ENCODE data around the gene NT5C1B. TPM values are rescaled to one million over a fixed set of nuclear protein-coding genes. Genes with fewer than 3 reads are reported as not detected.

Gene NT5C1B
- total RNA-seq, 1 experiment from 2014 or later: not detected

DNA sequence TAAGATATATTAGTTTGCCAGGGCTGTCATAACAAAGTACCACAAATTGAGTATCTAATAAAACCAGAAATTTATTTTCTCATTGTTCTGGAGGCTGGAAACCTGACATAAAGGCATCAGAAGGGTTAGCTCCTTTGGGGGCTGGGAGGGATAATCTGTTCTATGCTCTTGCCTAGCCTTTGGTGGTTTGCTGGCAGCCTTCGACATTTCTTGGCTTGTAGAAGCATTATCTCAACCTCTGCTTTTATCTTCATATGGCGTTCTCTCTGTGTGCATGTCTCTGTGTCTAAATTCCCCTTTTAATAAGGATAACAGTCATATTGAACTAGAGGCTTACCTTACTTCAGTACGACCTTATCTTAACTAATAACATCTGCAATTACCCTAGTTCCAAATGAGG lies 22.8 kb upstream of the NT5C1B start:
- Histone ChIP-seq H3K9me3 (ENCODE audit: insufficient read depth, low read depth) (no peaks in the 10 kb centered on the region), H3K79me2 (ENCODE audit: low read depth) (no peaks in the 10 kb centered on the region), H3K4me1 (replicated peaks; ENCODE audit: insufficient read depth) (peaks cover 11% of the 10 kb centered on the region; the same call in 1 of the 2 replicates), H3F3A (ENCODE audit: insufficient read depth, low read depth) (peaks cover 7% of the 10 kb centered on the region; the same call in 1 of the 2 replicates), H3K4me2 (no peak overlapping the region), H3K27ac (no peak overlapping the region), H4K20me1 (ENCODE audit: insufficient read depth) (no peaks in the 10 kb centered on the region), H3K9me2 (ENCODE audit: insufficient read depth) (no peaks in the 10 kb centered on the region), H3K36me3 (ENCODE audit: low read depth) (no peaks in the 10 kb centered on the region), H3K4me3 (no peak overlapping the region), H3K27me3 (ENCODE audit: insufficient read depth, low read depth) (no peaks in the 10 kb centered on the region), H2AFZ (no peak overlapping the region)
- intact Hi-C loops (cut with micrococcal nuclease; ENCODE audit: unreplicated experiment): no loop called here
- no peak for DNase-seq
- ChIA-PET POLR2A (ENCODE audit: unreplicated experiment) (no interaction called here), CTCF (no interaction called here)
- TF ChIP-seq, protein P1, sequence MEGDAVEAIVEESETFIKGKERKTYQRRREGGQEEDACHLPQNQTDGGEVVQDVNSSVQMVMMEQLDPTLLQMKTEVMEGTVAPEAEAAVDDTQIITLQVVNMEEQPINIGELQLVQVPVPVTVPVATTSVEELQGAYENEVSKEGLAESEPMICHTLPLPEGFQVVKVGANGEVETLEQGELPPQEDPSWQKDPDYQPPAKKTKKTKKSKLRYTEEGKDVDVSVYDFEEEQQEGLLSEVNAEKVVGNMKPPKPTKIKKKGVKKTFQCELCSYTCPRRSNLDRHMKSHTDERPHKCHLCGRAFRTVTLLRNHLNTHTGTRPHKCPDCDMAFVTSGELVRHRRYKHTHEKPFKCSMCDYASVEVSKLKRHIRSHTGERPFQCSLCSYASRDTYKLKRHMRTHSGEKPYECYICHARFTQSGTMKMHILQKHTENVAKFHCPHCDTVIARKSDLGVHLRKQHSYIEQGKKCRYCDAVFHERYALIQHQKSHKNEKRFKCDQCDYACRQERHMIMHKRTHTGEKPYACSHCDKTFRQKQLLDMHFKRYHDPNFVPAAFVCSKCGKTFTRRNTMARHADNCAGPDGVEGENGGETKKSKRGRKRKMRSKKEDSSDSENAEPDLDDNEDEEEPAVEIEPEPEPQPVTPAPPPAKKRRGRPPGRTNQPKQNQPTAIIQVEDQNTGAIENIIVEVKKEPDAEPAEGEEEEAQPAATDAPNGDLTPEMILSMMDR (conservative IDR thresholded peaks at IDR 0.05): no peak
- TF ChIP-seq EZH2 (IDR thresholded peaks at IDR 0.05; ENCODE audit: low read depth): no peak
- BruUV-seq (replicated peaks): no TSS peak

DNA sequence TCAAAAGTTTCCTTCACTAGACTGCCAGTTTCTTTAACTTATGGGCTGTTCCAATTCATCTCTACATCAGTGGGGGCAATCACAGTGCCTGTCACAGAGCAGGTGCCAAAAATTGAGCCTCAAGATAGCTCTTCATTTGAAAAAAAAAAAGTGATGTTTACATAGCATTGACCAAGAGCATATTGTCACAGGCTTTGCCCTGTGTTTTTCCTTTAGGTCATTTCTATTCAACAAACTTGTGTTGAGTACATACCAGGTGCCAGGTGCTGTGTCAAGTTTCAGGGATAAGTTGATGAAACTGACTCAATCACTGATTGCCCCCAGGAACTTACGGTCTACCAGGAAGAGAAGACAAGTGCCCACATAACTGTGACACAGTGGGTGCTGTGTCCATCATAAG lies 22.2 kb upstream of the NT5C1B start:
- no TSS peak for BruUV-seq (replicated peaks)
- CTCF ChIA-PET: no interaction called here

DNA sequence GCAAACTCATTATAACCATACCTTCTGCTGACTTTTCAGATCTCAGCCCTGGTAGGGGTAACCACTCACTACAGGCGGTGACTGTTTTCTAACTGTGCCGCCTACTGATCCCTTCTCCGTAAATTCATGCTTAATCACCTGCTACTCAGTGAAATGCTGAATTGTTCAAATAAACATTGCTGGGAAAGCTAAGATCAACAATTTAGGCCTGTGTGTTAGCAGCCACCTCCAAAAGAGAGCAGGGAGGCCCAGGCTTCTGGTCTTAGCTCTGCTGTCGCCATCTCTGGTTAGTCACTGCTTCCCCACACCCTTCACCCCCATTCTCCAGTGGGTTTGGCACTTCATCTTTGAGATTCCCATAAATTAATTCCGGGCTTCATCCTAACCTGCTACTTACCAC lies 21.8 kb upstream of the NT5C1B start:
- TF ChIP-seq EZH2 (IDR thresholded peaks at IDR 0.05; ENCODE audit: low read depth): no peak
- DNase-seq: no peak
- Histone ChIP-seq H3K4me2 (no peak overlapping the region), H3K9me2 (ENCODE audit: insufficient read depth) (no peaks in the 10 kb centered on the region), H3K27me3 (ENCODE audit: insufficient read depth, low read depth) (no peaks in the 10 kb centered on the region), H3K27ac (no peak overlapping the region), H3K4me1 (replicated peaks; ENCODE audit: insufficient read depth) (peaks cover 11% of the 10 kb centered on the region; the same call in 1 of the 2 replicates), H3K9me3 (ENCODE audit: insufficient read depth, low read depth) (no peaks in the 10 kb centered on the region), H3K36me3 (ENCODE audit: low read depth) (no peaks in the 10 kb centered on the region), H2AFZ (no peak overlapping the region), H3K4me3 (no peak overlapping the region), H3F3A (ENCODE audit: insufficient read depth, low read depth) (peaks cover 7% of the 10 kb centered on the region; the same call in 1 of the 2 replicates), H3K79me2 (ENCODE audit: low read depth) (no peaks in the 10 kb centered on the region), H4K20me1 (ENCODE audit: insufficient read depth) (no peaks in the 10 kb centered on the region)
- ChIA-PET CTCF (no interaction called here), POLR2A (ENCODE audit: unreplicated experiment) (no interaction called here)
- no TSS peak for BruUV-seq (replicated peaks)
- intact Hi-C loops (cut with micrococcal nuclease; ENCODE audit: unreplicated experiment): no loop called here

More for the DNA sequence above, 22.2 kb upstream of the NT5C1B start:
- POLR2A ChIA-PET (ENCODE audit: unreplicated experiment): no interaction called here
- Histone ChIP-seq H3K4me1 (replicated peaks; ENCODE audit: insufficient read depth) (peaks cover 11% of the 10 kb centered on the region; the same call in 1 of the 2 replicates), H3K36me3 (ENCODE audit: low read depth) (no peaks in the 10 kb centered on the region), H3K9me3 (ENCODE audit: insufficient read depth, low read depth) (no peaks in the 10 kb centered on the region), H3K79me2 (ENCODE audit: low read depth) (no peaks in the 10 kb centered on the region), H3K27ac (no peak overlapping the region), H3K4me2 (no peak overlapping the region), H3F3A (ENCODE audit: insufficient read depth, low read depth) (peaks cover 7% of the 10 kb centered on the region; the same call in 1 of the 2 replicates), H3K9me2 (ENCODE audit: insufficient read depth) (no peaks in the 10 kb centered on the region), H2AFZ (no peak overlapping the region), H3K4me3 (no peak overlapping the region), H4K20me1 (ENCODE audit: insufficient read depth) (no peaks in the 10 kb centered on the region), H3K27me3 (ENCODE audit: insufficient read depth, low read depth) (no peaks in the 10 kb centered on the region)
- TF ChIP-seq, protein P1 (conservative IDR thresholded peaks at IDR 0.05): no peak
- TF ChIP-seq EZH2 (IDR thresholded peaks at IDR 0.05; ENCODE audit: low read depth): no peak
- intact Hi-C loops (cut with micrococcal nuclease; ENCODE audit: unreplicated experiment): no loop called here
- peak in 1 of 2 experiments; percentile 73 for DNase-seq

DNA sequence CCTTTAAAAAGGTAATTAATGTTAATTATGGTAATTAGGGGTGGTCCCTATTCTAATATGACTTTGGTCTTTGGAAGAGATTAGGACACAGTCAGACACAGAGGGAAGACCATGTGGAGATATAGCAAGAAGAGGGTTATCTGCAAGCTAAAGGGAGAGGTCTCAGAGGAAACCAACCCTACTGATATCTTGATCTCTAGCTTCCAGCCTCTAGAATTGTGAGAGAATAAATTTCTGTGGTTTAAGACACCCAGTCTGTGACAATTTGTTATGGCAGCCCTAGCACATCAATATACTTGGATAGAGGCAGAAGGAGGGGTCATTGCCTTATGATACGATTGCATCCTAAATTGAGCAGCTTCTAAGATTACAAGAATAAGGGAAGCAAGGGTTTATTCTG lies 21.3 kb upstream of the NT5C1B start:
- ChIA-PET POLR2A (ENCODE audit: unreplicated experiment) (no interaction called here), CTCF (no interaction called here)
- TF ChIP-seq EZH2 (IDR thresholded peaks at IDR 0.05; ENCODE audit: low read depth): no peak
- TF ChIP-seq, protein P1 (conservative IDR thresholded peaks at IDR 0.05): no peak

More for the DNA sequence above, 21.3 kb upstream of the NT5C1B start:
- Histone ChIP-seq H3K27ac (no peak overlapping the region), H3K79me2 (ENCODE audit: low read depth) (no peaks in the 10 kb centered on the region), H3K36me3 (ENCODE audit: low read depth) (no peaks in the 10 kb centered on the region), H3K4me3 (no peak overlapping the region), H3K4me2 (no peak overlapping the region), H3F3A (ENCODE audit: insufficient read depth, low read depth) (peaks cover 7% of the 10 kb centered on the region; the same call in 1 of the 2 replicates), H2AFZ (no peak overlapping the region), H4K20me1 (ENCODE audit: insufficient read depth) (no peaks in the 10 kb centered on the region), H3K9me3 (ENCODE audit: insufficient read depth, low read depth) (no peaks in the 10 kb centered on the region), H3K4me1 (replicated peaks; ENCODE audit: insufficient read depth) (peaks cover 11% of the 10 kb centered on the region; the same call in 1 of the 2 replicates), H3K9me2 (ENCODE audit: insufficient read depth) (no peaks in the 10 kb centered on the region), H3K27me3 (ENCODE audit: insufficient read depth, low read depth) (no peaks in the 10 kb centered on the region)
- intact Hi-C loops (cut with micrococcal nuclease; ENCODE audit: unreplicated experiment): no loop called here
- BruUV-seq (replicated peaks): no TSS peak
- DNase-seq: no peak

Data from PC-9 (cell line).